ENCODE results near the gene NAGLU.

The NAGLU gene

DNA sequence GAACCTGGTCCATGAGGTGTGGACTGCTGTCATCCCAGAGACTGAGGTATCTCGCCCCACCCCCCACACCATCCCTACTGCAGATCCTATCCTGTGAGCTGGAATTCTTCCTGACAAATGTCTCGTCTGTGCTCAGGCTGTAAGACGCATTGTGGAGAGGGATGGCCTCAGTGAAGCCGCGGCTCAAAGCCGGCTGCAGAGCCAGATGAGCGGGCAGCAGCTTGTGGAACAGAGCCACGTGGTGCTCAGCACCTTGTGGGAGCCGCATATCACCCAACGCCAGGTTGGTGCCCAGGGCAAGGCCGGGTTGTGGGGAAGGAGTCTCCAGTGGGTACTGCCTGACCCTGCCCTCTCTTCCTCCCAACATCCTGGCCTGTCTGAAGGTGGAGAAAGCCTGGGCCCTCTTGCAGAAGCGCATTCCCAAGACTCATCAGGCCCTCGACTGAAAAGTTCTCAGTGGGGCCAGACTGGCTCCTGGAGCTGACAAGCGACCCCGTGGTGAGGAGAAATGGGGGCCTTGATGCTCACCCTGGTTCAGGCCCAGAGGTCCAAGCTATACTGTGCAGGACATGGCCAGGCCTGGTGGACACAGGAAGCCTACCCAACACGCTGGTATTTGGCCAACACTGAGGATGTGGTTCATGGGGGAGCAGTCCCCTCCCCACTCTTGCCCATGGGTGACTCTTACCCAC is 29.6 kb downstream of the NAGLU start:
- DNase-seq: no peak

DNA sequence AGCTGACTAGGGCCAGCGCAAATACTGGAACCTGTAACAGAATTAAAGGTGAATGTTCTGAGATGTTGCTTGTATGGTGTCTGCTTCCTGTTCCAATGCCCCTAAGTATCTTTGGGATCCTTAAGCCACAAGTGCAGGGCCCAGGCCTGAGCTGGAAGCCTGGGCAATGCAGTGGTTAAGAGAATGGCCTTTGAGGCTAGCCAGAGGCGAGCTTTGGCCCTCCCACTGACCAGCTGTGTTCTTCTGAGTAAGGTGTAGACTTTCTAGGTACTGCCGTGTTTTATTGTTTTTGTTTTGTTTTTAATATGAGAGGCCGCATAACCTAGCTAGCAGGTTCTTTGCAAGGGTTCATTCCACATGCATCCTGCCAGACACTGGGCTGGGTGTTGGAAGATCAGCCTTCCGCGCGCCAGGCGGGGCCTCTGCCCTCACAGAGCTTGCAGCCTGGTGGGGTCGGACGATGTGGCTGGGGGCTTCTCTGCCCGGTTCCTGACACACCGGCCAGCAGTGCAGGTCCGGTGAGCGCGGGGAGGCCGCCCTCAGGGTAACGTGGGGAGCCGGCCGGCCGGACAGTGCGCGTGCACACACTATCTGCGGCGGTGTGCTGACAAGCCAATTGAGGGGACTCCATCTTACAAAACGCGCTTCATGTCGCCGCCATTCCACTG is 30.3 kb downstream of the NAGLU start:
- no peak for DNase-seq

DNA sequence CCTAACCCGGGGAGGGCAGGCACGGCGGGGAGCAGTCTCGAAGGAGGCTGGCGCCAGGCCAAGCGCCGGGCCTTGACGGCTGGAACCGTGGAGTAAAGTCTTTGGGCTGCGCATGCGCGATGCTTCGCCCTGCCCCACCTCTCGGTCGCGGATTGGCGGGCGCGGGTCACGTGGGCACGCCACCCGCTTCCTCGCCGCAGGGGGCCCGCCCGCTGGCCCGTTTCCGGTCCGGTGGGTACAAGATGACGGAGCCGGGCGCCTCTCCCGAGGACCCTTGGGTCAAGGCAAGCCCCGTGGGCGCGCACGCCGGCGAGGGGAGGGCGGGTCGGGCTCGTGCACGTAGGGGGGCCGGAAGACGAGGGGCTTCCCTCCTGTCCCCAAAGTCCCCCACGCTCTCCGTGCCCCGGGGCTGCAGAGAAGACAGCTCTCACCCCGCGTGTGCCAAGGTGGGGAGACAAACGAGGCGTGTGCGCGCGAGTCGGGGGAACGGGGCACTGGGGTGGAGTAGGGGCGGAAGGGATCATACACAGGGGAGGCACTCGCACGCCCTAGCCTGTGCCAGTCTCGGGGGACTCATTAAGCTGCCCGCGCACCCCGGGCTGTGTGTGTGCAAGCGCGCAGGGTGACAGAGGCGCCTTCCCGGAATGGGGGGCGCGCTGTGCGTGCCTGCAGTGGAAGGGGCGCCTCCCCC is 31.0 kb downstream of the NAGLU start, which contains the start of gene MLX:
Gene MLX (plus strand): TSS at position 218 of the 691 bp plus-strand sequence. CDS start 25 bp downstream, at position 243.
- DNase-seq: peak; percentile 92

DNA sequence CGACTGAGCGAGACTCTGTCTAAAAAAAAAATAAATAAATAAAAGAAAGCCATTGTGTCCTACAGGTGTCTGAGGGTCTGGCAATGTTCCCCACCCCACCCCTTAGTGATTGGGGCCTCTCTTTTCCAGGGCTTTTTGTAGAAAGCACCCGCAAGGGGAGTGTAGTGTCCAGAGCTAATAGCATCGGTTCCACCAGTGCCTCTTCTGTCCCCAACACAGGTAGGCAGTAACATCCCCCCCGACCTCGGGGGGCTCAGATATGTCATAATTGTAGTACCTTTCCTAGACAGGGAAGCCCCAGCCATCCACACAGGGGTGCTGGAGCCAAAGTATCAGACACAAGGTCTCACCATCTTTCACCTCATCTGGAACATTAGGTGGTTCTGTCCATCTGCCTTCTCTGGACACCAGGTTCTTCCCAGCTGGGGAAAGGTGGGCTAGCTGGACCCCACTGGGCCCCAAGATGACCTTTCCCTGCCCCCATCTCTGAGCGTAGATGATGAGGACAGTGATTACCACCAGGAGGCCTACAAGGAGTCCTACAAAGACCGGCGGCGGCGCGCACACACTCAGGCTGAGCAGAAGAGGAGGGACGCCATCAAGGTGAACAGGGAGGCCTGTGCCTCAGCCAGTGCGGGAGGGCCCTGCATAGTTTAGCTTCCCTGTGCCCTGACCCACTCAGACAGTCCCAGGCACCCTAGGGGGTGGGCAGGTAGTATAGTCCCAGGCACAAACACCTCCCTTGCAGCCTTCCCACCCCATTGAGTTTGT is 32.5 kb downstream of the NAGLU start:
- no peak for DNase-seq

DNA sequence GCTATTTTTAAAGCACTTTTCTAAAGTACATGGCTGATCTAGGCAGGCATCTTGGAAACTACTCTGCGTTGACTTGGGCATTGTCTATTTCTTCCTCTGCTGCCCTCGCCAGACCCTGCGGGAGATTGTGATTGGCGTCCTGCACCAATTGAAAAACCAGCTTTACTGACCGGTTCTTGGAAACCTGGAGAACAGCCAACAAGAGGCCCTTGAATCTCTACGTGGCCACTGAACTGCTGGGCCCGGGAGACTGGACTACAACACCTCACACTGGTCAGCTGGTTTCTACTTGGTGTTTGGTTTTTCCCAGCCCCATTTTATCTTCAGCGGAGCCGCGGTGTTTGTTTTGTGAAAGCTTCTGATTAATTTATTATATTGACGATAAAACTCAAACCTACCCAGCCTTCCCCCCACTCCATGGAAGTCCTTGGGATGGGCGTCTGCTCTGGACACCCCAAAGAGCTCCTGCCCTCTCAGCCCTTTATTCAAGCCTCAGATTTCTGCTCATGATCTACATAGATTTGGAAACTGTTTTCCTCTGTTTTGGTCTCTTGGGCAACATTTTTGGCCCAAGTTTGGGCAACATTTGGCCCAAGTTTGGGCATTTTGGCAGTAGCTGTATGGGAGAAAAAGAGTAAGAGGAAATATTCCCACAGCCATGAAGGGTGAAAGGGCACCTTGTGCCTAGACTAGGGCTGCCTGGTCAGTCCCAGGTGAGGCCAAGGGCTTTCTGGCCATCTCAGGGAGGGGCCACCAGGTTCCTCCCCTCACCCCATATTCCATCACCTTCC is 35.6 kb downstream of the NAGLU start:
- no peak for DNase-seq

DNA sequence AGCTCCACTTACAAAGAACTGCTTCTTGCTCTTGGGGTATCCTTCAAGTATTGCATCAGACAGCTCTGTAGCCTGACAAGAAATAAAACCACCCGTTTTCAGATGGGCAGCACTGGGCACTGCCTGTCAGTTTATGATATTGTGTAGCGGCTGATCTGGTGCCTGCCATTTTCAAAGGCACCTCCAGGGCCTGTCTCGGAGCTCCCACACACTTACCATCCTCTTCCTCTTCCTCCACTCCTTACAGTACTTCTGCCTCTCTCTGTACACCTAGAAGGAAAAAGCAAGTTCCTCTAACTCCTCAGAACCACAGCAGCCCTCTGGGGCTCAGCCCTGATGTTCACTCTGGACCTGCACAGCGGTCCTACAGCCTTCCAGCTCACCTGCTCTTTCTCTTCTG is 37.1 kb downstream of the NAGLU start:
- DNase-seq: no peak

DNA sequence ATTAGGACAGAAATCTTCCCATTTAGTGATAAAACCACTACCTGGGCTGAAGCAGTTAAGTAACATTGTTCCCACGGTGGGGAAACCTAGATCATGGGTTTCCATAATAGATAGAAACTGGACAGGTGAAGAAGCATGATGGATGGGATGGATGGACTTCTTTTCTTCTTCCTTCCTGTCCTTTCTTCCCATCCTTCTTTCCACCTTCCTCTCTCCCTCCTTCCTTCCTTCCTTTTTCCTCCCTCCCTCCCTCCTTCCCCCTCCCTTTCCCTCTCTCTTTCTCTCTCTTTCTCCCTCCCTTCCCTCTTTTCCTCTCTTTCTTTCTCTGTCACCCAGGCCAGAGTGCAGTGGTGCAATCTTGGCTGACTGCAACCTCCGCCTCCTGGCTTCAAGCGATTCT is 38.4 kb downstream of the NAGLU start:
- no peak for DNase-seq

DNA sequence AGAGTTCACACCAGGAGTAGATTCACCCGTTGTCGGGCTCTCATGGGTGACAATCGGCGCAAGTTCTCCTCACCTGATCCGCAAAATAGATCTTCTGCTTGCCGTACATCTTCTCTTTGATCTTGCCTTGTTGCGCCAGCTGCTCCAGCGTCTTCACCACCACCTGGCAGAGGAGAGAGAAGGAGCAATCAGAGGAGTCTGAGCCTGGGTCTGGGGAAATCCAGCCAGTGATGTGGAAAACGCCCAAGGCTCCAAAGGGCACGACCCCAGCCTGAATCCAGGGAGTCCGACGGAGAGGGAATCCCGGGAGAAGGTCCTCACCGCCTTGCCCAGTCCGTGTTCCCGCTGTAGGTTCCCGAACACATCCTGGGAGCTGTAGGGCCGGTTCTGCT is 41.1 kb downstream of the NAGLU start:
- no peak for DNase-seq

DNA sequence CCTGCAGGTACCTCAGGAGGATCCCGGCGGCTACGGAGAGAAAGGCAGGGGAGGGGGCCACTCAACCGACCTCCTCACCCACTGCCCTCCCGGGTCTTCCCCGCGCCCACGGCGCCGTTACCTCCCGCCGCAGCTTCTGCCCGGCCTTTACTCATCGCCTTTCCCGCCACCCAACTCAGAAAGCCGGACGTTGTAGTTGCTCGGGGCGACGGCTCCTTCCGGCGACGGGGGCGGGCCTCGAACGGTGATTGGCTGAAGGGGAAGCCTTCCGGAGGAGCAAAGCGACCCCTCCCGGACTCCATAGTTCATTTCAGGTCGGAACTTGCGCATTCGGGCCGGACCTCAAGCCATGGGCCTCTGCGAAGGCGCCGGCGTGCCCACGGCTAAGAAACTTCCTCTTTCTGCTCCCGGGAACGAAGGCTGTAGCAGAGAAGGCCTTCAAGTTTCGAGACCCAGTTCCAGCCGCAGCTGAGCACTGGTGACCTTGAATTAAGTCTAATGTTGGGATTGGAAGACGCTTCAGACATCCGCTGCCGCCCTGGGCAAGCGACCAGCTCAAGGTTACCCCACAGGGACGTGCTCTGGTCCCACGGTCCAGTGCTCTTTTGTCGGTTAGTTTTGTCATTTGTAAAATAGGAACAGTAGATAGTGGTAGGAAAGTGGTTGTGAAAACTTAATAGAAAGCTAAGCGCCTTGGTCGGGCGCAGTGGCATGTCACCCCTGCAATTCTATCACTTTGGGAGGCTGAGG is 41.7 kb downstream of the NAGLU start, which contains the start of gene PSMC3IP:
Gene PSMC3IP (minus strand): TSS at position 198 of the 750 bp plus-strand sequence. CDS start 43 bp downstream, at position 155.
- DNase-seq: peak; percentile 92

DNA sequence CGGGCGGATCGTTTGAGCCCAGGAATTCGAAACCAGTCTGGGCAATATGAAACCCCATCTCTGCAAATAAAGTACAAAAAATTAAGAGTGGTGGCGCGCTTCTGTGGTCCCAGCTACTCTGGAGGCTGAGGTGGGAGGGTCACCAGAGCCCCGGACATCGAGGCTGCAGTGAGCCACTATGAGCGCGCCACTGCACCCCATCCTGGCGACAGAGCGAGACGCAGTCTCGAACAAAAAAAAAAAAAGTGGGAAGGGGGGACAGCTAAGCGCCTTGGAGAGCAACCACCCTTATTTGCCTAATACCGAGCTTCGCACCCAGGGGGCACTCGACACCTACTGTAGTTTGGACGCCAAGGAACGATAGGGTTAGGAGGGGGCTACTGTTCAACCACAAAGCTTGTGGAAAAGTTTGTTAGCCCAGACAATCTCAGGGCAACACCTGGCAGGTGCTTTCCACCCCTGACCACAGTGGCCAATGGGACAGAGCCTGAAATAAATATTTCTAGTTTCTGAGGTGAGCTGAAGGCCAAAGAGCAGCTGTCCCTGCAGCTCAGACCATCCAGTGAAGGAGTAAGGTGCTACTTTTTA is 42.3 kb downstream of the NAGLU start:
- DNase-seq: peak; percentile 75

DNA sequence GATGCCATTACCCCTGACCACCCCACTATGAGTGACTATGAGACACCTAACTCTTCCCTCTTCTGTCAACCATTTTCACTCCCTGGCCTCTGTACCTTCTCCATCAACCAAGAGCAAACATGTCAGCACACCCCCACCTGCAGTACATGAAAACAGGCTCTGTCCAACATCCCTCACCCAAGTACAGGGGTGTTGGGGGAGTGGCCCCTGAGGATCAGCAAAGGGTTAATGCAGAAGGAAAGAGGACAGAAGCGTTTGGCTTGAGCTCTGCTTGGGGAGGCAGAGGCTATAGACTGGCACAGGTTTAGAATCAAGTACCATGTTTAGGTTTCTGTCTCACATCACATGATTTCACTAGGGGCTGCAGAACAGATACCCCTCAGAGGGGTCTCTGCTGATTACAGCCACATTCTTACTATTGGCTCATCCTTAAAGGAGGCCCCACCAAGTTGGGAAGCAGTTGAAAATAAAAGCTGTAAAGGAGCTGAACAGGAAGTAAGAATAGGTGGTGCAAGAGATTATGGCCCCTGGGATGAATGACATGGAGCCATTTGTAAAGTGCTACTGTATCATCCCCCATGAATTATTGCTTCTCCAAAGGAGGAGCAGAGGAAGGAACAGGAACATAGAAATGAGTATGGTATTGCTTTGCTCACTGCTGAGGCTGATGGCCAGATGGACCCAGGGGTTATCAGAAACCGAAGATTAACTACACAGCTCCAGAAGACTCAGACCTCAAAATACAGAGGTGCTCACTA is 43.9 kb downstream of the NAGLU start:
- DNase-seq: no peak

DNA sequence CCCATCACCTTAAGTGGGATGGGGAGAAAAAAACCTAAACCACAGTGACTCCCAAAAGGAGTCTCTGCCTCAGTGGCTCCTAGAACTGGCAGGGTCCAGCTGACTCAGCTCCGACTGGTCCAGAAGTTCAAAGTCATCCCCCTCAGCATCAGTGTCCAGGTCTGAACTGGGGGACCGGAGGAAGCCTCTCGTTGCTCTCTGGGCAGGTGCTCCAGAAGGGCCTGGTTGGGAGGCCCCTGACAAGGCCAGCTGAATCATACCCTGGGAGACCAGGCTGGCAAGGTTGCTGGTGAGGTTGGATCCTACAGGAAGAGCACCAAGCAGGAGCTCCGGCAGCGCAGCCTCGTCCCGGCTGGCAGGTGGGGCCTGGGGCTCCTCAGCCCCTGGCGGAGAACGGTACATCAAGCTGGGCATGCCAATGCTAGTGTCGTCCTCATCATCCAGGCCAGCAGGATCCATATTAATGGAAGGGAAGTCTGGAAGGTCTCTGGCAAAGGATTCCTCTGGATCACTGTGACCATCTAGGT is 45.8 kb downstream of the NAGLU start:
- DNase-seq: no peak

DNA sequence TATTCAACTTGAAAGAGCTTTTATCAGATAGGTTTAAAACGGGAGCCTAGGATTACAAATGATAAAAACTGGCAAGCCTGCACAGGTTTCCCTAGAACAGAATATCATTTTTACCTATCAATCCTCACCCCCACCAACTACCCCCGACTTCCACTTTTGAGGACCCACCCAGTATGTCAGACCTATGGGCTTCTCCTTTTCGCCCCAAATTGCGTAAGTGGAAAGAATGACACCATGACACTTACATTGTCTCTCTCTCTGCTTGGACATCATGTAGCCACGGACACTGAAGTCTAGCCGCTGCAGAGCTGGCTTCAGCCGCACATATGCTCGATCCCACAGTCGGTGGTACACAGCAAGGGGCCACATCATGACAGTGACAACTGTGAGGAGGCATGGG is 48.8 kb downstream of the NAGLU start:
- DNase-seq: no peak

DNA sequence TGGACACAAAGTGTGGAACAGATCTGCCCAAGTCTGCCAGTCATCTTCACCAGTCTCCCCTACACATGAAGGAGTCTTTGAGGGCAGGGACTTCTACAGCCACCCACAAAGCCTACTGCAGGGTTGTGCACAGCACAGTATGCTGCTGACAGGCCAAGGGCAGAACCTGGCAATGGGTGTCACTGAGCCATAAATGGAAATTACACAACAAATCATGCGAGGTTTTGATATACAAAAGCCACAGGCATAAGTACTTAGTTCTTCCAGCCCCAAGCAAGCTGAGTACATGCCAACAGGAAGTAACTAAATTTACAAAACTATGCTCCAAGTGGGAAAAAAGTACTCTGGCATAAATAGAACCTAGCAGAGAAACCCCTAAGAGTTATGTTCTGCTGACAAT is 49.3 kb downstream of the NAGLU start:
- no peak for DNase-seq

DNA sequence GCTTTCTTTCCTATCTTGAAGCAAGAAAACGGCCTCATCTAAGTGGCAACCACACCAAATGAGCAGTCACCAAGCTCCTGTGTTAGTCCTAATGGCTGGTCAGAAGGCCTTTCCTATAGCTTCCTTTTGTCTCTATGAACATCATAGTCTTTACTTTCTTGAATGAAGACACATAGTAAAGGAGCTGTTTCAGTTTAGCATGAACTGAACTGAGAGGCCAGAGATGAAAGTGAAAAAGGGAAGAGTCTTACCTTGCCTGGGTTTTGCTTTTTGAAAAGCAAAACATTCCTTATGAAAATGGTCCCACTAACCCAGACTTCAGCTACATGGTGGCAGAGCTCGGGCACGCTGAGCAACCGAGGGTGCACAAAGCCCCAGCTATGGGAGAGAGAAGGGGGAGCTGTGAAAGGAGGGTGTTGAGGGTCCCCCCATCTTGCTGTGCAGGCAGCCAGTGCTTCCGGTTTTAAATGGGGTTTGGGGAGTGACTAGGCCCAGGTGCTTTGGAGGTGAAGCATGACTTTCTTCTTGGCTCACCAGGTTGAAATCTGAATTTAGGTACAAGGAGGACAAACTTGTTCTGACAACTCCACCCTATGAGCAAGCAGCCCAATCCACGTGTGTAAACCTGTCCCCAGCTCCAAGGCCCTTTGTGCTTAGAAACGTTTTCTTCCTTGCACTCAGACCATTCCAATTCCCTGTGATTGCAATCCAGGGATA is 50.6 kb downstream of the NAGLU start:
- no peak for DNase-seq

DNA sequence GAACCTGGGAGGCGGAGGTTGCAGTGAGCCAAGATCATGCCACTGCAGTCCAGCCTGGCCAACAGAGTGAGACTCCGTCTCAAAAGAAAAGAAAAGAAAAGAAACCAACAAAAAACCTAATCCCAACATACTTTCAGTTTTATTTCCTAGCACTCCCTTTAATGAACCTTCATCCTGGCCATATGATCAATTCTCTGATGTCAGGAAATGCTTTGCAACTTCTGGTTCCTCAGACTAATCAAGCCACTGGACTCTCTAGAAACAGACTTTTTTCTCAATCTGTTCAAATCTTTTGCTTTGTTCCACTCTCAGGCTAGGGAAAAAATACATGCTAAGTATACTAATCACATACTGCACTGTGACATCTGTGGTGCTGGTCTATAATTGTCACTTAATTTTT is 54.8 kb downstream of the NAGLU start:
- no peak for DNase-seq

DNA sequence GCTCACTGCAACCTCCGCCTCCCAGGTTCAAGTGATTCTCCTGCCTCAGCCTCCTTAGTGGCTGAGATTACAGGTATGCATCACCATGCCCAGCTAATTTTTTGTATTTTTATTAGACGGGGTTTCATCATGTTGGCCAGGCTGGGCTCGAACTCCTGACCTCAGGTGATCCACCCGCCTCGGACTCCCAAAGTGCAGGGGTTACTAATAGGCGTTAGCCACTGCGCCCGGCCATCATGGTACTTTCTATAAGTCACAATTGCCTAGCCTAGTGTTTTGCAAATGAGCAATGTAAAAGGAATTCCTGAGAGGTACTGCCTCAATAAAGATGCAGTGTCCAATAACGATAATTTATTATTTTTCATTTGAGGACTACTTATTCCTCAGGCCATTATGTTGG is 55.4 kb downstream of the NAGLU start:
- no peak for DNase-seq

Measured in CD4-positive, alpha-beta T cell treated with Interleukin-21 for 1 hour (primary cell).